Stimulated activated CD4-positive, alpha-beta T cell treated with anti-CD3 and anti-CD28 coated beads, Interleukin-12 subunit alpha, Interleukin-12 subunit beta, amount 100 ng/mL, for 24 hours (primary cell): ENCODE data around the gene FKBP5.
"Not testable (repeated sequence)": the region's sequence is repeated elsewhere in the genome, so short reads cannot be mapped to it uniquely, and the experiment has no call there.

Experiments used
- DNase-seq, 2 experiments: peaks; one replicate each; pipeline ENCODE4 v3.0.0-alpha.2; 2020; ENCODE audit warnings: low read depth in 2 of 2

FKBP5 gene

GRCh38 chr6:35586542-35586941 is 102.2 kb downstream of the FKBP5 start:
- DNase-seq = no peak

GRCh38 chr6:35585658-35586057 is 103.1 kb downstream of the FKBP5 start:
- DNase-seq = no peak

GRCh38 chr6:35583893-35584688 is 104.6 kb downstream of the FKBP5 start:
- peak; percentile 37 to 60 for DNase-seq

- DNase-seq = no peak
Observed at GRCh38 chr6:35582315-35582714, 106.4 kb downstream of the FKBP5 start.

- no peak for DNase-seq
Observed at GRCh38 chr6:35581633-35582032, 107.1 kb downstream of the FKBP5 start.

- no peak for DNase-seq
Observed at GRCh38 chr6:35580836-35581235, 107.9 kb downstream of the FKBP5 start.

- DNase-seq = no peak
Observed at GRCh38 chr6:35576682-35577081, 112.0 kb downstream of the FKBP5 start.

- no peak for DNase-seq
Observed at GRCh38 chr6:35573495-35574110, 115.1 kb downstream of the FKBP5 start.

- DNase-seq = not testable (repeated sequence)
Observed at GRCh38 chr6:35570885-35571330, 117.8 kb downstream of the FKBP5 start.

- DNase-seq = peak in 1 of 2 experiments; percentile 29
Observed at GRCh38 chr6:35569011-35569461, 119.7 kb downstream of the FKBP5 start.

- DNase-seq = no peak
Observed at GRCh38 chr6:35566794-35567193, 121.9 kb downstream of the FKBP5 start.

GRCh38 chr6:35564733-35565132 is 124.0 kb downstream of the FKBP5 start:
- no peak for DNase-seq

GRCh38 chr6:35562060-35562459 is 126.7 kb downstream of the FKBP5 start:
- DNase-seq = no peak

GRCh38 chr6:35561113-35561512 is 127.6 kb downstream of the FKBP5 start:
- no peak for DNase-seq

- no peak for DNase-seq
Observed at GRCh38 chr6:35558571-35558970, 130.1 kb downstream of the FKBP5 start.

GRCh38 chr6:35557239-35557638 is 131.5 kb downstream of the FKBP5 start:
- DNase-seq = no peak

GRCh38 chr6:35554811-35555210 is 133.9 kb downstream of the FKBP5 start:
- DNase-seq = no peak

- no peak for DNase-seq
Observed at GRCh38 chr6:35553315-35553714, 135.4 kb downstream of the FKBP5 start.

GRCh38 chr6:35552285-35552917 is 136.3 kb downstream of the FKBP5 start:
- DNase-seq = peak; percentile 32 to 56

GRCh38 chr6:35550437-35550836 is 138.3 kb downstream of the FKBP5 start:
- no peak for DNase-seq

- no peak for DNase-seq
Observed at GRCh38 chr6:35547676-35548075, 141.0 kb downstream of the FKBP5 start.

- DNase-seq = no peak
Observed at GRCh38 chr6:35544769-35545361, 143.8 kb downstream of the FKBP5 start.
